Trophoblast cell (in vitro differentiated cells and primary cell): Measurements from ENCODE around the gene MS4A1.

Source experiments
- DNase-seq, 2 donors: peaks; one replicate each; pipeline ENCODE4 v3.0.0-alpha.2; 2016
- H2AFZ ChIP-seq: 2 replicates; pipeline ENCODE4 v1.6.1; 2013; ENCODE audit warnings: low read length, moderate library complexity, mild to moderate bottlenecking; ENCODE audit not compliant: insufficient read depth, poor library complexity
- H2AK5ac ChIP-seq: 2 replicates; pipeline ENCODE4 v1.6.1; 2013; ENCODE audit warnings: mild to moderate bottlenecking, low read length
- H2BK120ac ChIP-seq: 2 replicates; pipeline ENCODE4 v1.6.1; 2013; ENCODE audit warnings: low read length, mild to moderate bottlenecking, moderate library complexity; ENCODE audit not compliant: insufficient read depth, poor library complexity
- H2BK12ac ChIP-seq: 2 replicates; pipeline ENCODE4 v1.6.1; 2013; ENCODE audit warnings: mild to moderate bottlenecking, low read length, moderate library complexity
- H2BK5ac ChIP-seq: 2 replicates; pipeline ENCODE4 v1.6.1; 2013; ENCODE audit warnings: low read length, low read depth, moderate library complexity, mild to moderate bottlenecking; ENCODE audit not compliant: poor library complexity
- H3K14ac ChIP-seq: 2 replicates; pipeline ENCODE4 v1.6.1; 2013; ENCODE audit warnings: mild to moderate bottlenecking, low read length
- H3K18ac ChIP-seq: 2 replicates; pipeline ENCODE4 v1.6.1; 2013; ENCODE audit warnings: mild to moderate bottlenecking, low read length
- H3K23ac ChIP-seq: 2 replicates; pipeline ENCODE4 v1.6.1; 2013; ENCODE audit warnings: low read length
- H3K27ac ChIP-seq: 2 replicates; pipeline ENCODE4 v1.5.1; 2013; ENCODE audit warnings: low read depth, mild to moderate bottlenecking, inconsistent platforms, low read length, moderate library complexity
- H3K27me3 ChIP-seq: 2 replicates; pipeline ENCODE4 v1.6.1; 2013; ENCODE audit warnings: inconsistent platforms, mild to moderate bottlenecking, low read length, moderate library complexity; ENCODE audit not compliant: insufficient read depth
- H3K36me3 ChIP-seq, 2 experiments: 1 replicate in 1 of 2; 2 replicates in 1 of 2; pipeline ENCODE4 v1.6.1; 2013; ENCODE audit warnings: low read length in 2 of 2, mild to moderate bottlenecking in 2 of 2, moderate library complexity in 1 of 2; ENCODE audit not compliant: insufficient read depth in 2 of 2, control insufficient read depth in 1 of 2
- H3K4ac ChIP-seq: 2 replicates; pipeline ENCODE4 v1.6.1; 2013; ENCODE audit warnings: low read depth, mild to moderate bottlenecking, low read length, moderate library complexity
- H3K4me1 ChIP-seq, 2 experiments: 1 replicate in 1 of 2; 2 replicates in 1 of 2; pipeline ENCODE4 v1.6.1; 2013; ENCODE audit warnings: low read length in 2 of 2, mild to moderate bottlenecking in 2 of 2, moderate library complexity in 1 of 2; ENCODE audit not compliant: insufficient read depth in 2 of 2, control insufficient read depth in 1 of 2
- H3K4me2 ChIP-seq: 2 replicates; pipeline ENCODE4 v1.6.1; 2013; ENCODE audit warnings: inconsistent platforms, mild to moderate bottlenecking, low read length, moderate library complexity
- H3K4me3 ChIP-seq: 2 replicates; pipeline ENCODE4 v1.5.1; 2013; ENCODE audit warnings: mild to moderate bottlenecking, low read depth, low read length, inconsistent platforms
- H3K79me1 ChIP-seq: one replicate; pipeline ENCODE4 v1.6.1; 2013; ENCODE audit warnings: low read length
- H3K79me2 ChIP-seq: 2 replicates; pipeline ENCODE4 v1.6.1; 2013; ENCODE audit warnings: low read length, mild to moderate bottlenecking; ENCODE audit not compliant: control insufficient read depth, insufficient read depth, poor library complexity
- H3K9ac ChIP-seq: 2 replicates; pipeline ENCODE4 v1.6.1; 2013; ENCODE audit warnings: mild to moderate bottlenecking, low read length
- H3K9me3 ChIP-seq: 2 replicates; pipeline ENCODE4 v1.6.1; 2013; ENCODE audit warnings: low read depth, mild to moderate bottlenecking, control low read depth, inconsistent platforms, low read length; ENCODE audit not compliant: insufficient read depth
- H4K12ac ChIP-seq: 2 replicates; pipeline ENCODE4 v1.6.1; 2013; ENCODE audit warnings: low read depth, mild to moderate bottlenecking, low read length, moderate library complexity
- H4K8ac ChIP-seq: 2 replicates; pipeline ENCODE4 v1.6.1; 2013; ENCODE audit warnings: low read depth, mild to moderate bottlenecking, low read length, moderate library complexity
- H4K91ac ChIP-seq: one replicate; pipeline ENCODE4 v1.6.1; 2013; ENCODE audit warnings: low read depth, mild to moderate bottlenecking, low read length, moderate library complexity
- whole genome bisulfite sequencing: extraction: QIAGEN DNeasy Blood & Tissue Kit; methylation state at CpG from one replicate; pipeline ENCODE4 v1.1.7; 2013; ENCODE audit warnings: missing lambda C conversion rate; ENCODE audit not compliant: insufficient read length, insufficient coverage; ENCODE audit errors: extremely low coverage; 5-methylcytosine and 5-hydroxymethylcytosine counted together

Gene MS4A1

DNA sequence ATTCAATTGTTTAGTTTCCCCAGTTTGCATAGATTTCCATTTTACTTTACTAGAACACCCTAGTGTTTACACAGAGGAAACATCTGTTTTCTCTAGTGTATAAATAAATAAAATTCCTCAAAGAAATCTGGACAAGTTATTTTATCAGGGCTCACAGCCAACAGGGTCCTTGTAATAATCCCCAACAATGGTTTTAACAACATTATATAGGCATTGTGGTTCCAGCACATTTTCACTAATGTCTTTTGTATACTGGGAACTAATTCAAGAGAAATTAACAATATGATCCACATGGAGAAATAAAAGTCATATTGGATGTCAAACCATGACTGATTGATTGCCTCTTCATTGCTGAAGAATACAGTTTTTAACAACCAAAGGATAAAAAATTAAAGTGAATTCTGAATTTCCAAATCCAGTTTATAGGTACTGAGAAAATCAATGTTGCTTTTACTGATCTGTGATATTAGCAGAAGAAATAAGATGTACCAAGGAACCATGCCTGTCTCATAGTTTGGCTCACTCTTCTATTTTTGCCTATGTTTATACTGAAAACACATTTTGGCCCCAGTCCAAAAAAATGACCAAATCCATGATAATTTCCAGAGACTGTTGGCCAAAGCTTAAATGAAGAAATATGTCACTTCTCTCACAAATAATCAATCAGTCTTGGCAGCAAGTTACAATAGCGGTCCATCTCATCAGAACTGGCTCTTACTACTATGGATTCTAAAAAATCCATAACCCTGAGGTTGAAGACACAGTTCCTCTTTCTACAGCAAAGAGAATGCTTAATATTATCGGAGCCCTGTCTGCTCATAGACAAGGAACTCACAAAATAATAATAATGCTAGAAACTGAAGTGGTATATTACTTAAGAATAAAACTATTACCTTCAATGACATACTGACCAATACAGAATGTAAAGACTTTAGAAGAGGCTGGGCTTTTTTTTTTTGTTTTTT, 58.1 kb downstream of the MS4A1 start:
- no CpG with 5 or more reads among the region's 2 CpGs for WGBS
- H3K14ac ChIP-seq = no peak overlapping the region
- H3K4me2 ChIP-seq = no peak overlapping the region
- no peak for DNase-seq
- no peak overlapping the region for H4K12ac ChIP-seq
- no peaks in the 10 kb centered on the region for H3K79me1 ChIP-seq
- no peak overlapping the region for H3K4ac ChIP-seq
- H3K9me3 ChIP-seq = peaks cover 6% of the 10 kb centered on the region
- H2BK12ac ChIP-seq = no peak overlapping the region
- H3K23ac ChIP-seq = no peak overlapping the region
- H2AFZ ChIP-seq = no peak overlapping the region
- H3K4me1 ChIP-seq = no peaks in the 10 kb centered on the region
- no peak overlapping the region for H3K4me3 ChIP-seq
- H3K27me3 ChIP-seq = no peaks in the 10 kb centered on the region
- no peaks in the 10 kb centered on the region for H3K79me2 ChIP-seq
- no peak overlapping the region for H4K8ac ChIP-seq
- H2BK5ac ChIP-seq = no peak overlapping the region
- no peak overlapping the region for H2BK120ac ChIP-seq
- H2AK5ac ChIP-seq = no peak overlapping the region
- no peak overlapping the region for H4K91ac ChIP-seq
- no peak overlapping the region for H3K27ac ChIP-seq
- H3K18ac ChIP-seq = no peak overlapping the region
- H3K9ac ChIP-seq = no peak overlapping the region
- H3K36me3 ChIP-seq = no peaks in the 10 kb centered on the region

DNA sequence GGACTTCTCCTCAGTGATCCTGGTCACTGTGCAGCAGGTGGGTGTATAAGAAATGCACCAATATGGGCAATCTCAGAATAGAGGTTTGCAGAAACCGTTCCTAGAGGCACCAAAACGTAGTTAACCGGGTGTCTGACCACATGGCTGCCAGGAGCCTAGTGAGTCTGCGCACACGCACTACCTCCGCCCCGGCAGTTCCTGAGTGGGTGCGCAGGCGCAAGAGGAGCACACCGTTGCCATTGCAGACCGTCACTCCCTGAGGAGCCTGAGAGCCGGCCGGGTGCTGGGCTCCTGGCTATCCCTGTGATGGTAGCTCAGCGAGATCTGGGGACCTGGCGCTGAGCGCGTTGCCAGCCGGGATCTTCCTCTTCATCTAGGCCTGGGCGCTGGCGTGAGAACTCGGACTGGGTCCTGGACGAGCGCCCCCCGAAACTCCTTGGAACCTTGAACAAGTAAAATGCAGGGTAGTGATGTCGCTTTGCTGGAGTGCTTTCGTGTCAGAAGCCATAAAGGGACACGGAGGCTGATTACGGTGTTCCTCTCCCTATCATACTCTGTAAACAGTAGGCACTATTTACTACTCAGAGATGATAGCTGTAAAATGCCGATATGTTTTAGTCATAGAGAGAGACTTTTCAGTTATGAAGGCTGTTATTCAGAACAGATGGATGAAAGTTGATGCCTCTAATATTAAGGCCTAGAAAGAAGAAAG, 59.7 kb downstream of the MS4A1 start, which contains the start of gene MS4A13:
Gene MS4A13 (plus strand): TSS at position 249 of the 712 bp plus-strand sequence. CDS start 2,692 bp downstream, outside the sequence.
- no peak for DNase-seq
- no peak within 1 kb of the TSS for H3K23ac ChIP-seq
- no peak within 1 kb of the TSS for H2BK5ac ChIP-seq
- no peak within 1 kb of the TSS for H3K4me2 ChIP-seq
- H4K8ac ChIP-seq = no peak within 1 kb of the TSS
- no peaks in the 10 kb centered on the region for H3K36me3 ChIP-seq
- peaks cover 2% of the 10 kb centered on the region for H3K9me3 ChIP-seq
- H2AK5ac ChIP-seq = no peak within 1 kb of the TSS
- no peaks in the 10 kb centered on the region for H3K4me1 ChIP-seq
- no peak within 1 kb of the TSS for H2BK12ac ChIP-seq
- no peak within 1 kb of the TSS for H4K12ac ChIP-seq
- H3K27me3 ChIP-seq = no peaks in the 10 kb centered on the region
- H2AFZ ChIP-seq = no peak within 1 kb of the TSS
- WGBS = no CpG with 5 or more reads among the region's 29 CpGs
- no peak within 1 kb of the TSS for H2BK120ac ChIP-seq
- no peak within 1 kb of the TSS for H3K27ac ChIP-seq
- H3K18ac ChIP-seq = no peak within 1 kb of the TSS
- no peaks in the 10 kb centered on the region for H3K79me2 ChIP-seq
- H3K79me1 ChIP-seq = no peaks in the 10 kb centered on the region
- no peak within 1 kb of the TSS for H3K4me3 ChIP-seq
- no peak within 1 kb of the TSS for H3K4ac ChIP-seq
- H3K14ac ChIP-seq = no peak within 1 kb of the TSS
- H3K9ac ChIP-seq = no peak within 1 kb of the TSS
- H4K91ac ChIP-seq = no peak within 1 kb of the TSS
